CD1c-positive myeloid dendritic cell (primary cell): Measurements from ENCODE around the gene SLC25A6.
"Not testable (repeated sequence)": the region's sequence is repeated elsewhere in the genome, so short reads cannot be mapped to it uniquely, and the experiment has no call there.

Source experiments
- DNase-seq: peaks from one replicate; pipeline ENCODE4 v3.0.0-alpha.2; 2016; ENCODE audit errors: extremely low spot score

SLC25A6 gene

GRCh38 chrX:1354036-1355019 is 37.6 kb downstream of the SLC25A6 start:
- DNase-seq = no peak

GRCh38 chrX:1351981-1352714 is 39.8 kb downstream of the SLC25A6 start:
- DNase-seq = no peak

- DNase-seq = not testable (repeated sequence)
Measured at GRCh38 chrX:1349606-1350005, 42.3 kb downstream of the SLC25A6 start.

GRCh38 chrX:1341545-1342184 is 50.2 kb downstream of the SLC25A6 start:
- peak; percentile 88 for DNase-seq

GRCh38 chrX:1336948-1337779 is 54.7 kb downstream of the SLC25A6 start:
- DNase-seq = peak; percentile 70

GRCh38 chrX:1336331-1336943 is 55.5 kb downstream of the SLC25A6 start, which contains the start of gene IL3RA:
Gene IL3RA (plus strand): TSS chrX:1336785. CDS start chrX:1341766, 4,981 bp downstream.
- DNase-seq = peak; percentile 95
